ENCODE results near the gene RNF175.

Gene RNF175

GRCh38 chr4:153661215-153661822 is 98.5 kb downstream of the RNF175 start:
- no peaks in the 10 kb centered on the region for H3K36me3 ChIP-seq (ENCODE audit: insufficient read depth, low read length)
- no peaks in the 10 kb centered on the region for H3K4me1 ChIP-seq (ENCODE audit: insufficient read depth, low read length)
- H3K9ac ChIP-seq (ENCODE audit: low read depth, low read length): no peak overlapping the region
- H3K9me3 ChIP-seq (ENCODE audit: control insufficient read depth, insufficient read depth, low read length): no peaks in the 10 kb centered on the region

Data from ES-I3 (cell line).